Measurements from ENCODE around the gene BMPER.

- TF ChIP-seq POLR2A (IDR thresholded peaks at IDR 0.05) (no peak), CTCF (IDR thresholded peaks at IDR 0.05) (no peak)
Measured at GRCh38 chr7:33968591-33968990, 63.3 kb downstream of the BMPER start.

All from testis (tissue), 2 donors.